ENCODE measurements around the gene OBSL1.
A peak's percentile ranks its signal among the peaks of the same experiment; 100 is the strongest.

The OBSL1 gene

GRCh38 chr2:219565130-219566080 is 5.9 kb downstream of the OBSL1 start:
- Histone ChIP-seq H3K4me1 (peaks cover 6 to 32% (median 28%) of the 10 kb centered on the region in 10 experiments; a peak in 19 of 20 replicates), H3K9ac (no peak overlapping the region), H4K20me1 (peaks cover 0 to 93% (median 27%) of the 10 kb centered on the region in 11 experiments; a peak in 16 of 22 replicates), H3K4me3 (no peak overlapping the region), H3K27me3 (peaks cover 0 to 7% (median 0%) of the 10 kb centered on the region in 11 experiments; a peak in 5 of 22 replicates), H3K4me2 (no peak overlapping the region), H3K27ac (no peak overlapping the region), H3K9me3 (replicated peaks in 1 of 11) (no peaks in the 10 kb centered on the region), H3K36me3 (peaks cover 0 to 34% (median 16%) of the 10 kb centered on the region in 11 experiments; a peak in 13 of 22 replicates)
- TF ChIP-seq Cebpa-rat (IDR thresholded peaks at IDR 0.05): no peak

- Histone ChIP-seq H3K4me3 (no peak overlapping the region), H3K27ac (no peak overlapping the region), H3K4me1 (peaks cover 6 to 19% (median 16%) of the 10 kb centered on the region in 10 experiments), H3K4me2 (no peak overlapping the region), H3K36me3 (peaks cover 0 to 34% (median 16%) of the 10 kb centered on the region in 11 experiments; a peak in 13 of 22 replicates), H4K20me1 (peaks cover 0 to 73% (median 13%) of the 10 kb centered on the region in 11 experiments; a peak in 11 of 22 replicates), H3K27me3 (no peaks in the 10 kb centered on the region), H3K9ac (no peak overlapping the region), H3K9me3 (replicated peaks in 1 of 11) (peaks cover 0 to 4% (median 0%) of the 10 kb centered on the region in 11 experiments; a peak in 1 of 22 replicates)
- TF ChIP-seq Cebpa-rat (IDR thresholded peaks at IDR 0.05): no peak
These were observed 7.9 kb downstream of the OBSL1 start for GRCh38 chr2:219563271-219563928.

GRCh38 chr2:219562049-219563020 is 9.0 kb downstream of the OBSL1 start:
- TF ChIP-seq Cebpa-rat (IDR thresholded peaks at IDR 0.05): no peak
- no peak overlapping the region for H3K4me2 ChIP-seq
- H3K27me3 ChIP-seq: no peaks in the 10 kb centered on the region
- H4K20me1 ChIP-seq: peaks cover 0 to 72% (median 5%) of the 10 kb centered on the region in 11 experiments; a peak in 8 of 22 replicates
- H3K36me3 ChIP-seq: peaks cover 0 to 25% (median 11%) of the 10 kb centered on the region in 11 experiments; a peak in 11 of 22 replicates
- peaks cover 6 to 19% (median 16%) of the 10 kb centered on the region in 10 experiments for H3K4me1 ChIP-seq
- H3K4me3 ChIP-seq: no peak overlapping the region
- peaks cover 0 to 4% (median 0%) of the 10 kb centered on the region in 11 experiments; a peak in 1 of 22 replicates for H3K9me3 ChIP-seq (replicated peaks in 1 of 11)
- H3K27ac ChIP-seq: no peak overlapping the region
- no peak overlapping the region for H3K9ac ChIP-seq

GRCh38 chr2:219561179-219562048 is 9.9 kb downstream of the OBSL1 start:
- Histone ChIP-seq H3K4me1 (peaks cover 6 to 12% (median 10%) of the 10 kb centered on the region in 10 experiments), H3K9me3 (replicated peaks in 1 of 11) (peaks cover 0 to 4% (median 0%) of the 10 kb centered on the region in 11 experiments; a peak in 1 of 22 replicates), H3K27ac (no peak overlapping the region), H3K4me2 (no peak overlapping the region), H3K27me3 (no peaks in the 10 kb centered on the region), H3K9ac (no peak overlapping the region), H3K36me3 (peaks cover 0 to 21% (median 5%) of the 10 kb centered on the region in 11 experiments; a peak in 7 of 22 replicates), H4K20me1 (peaks cover 0 to 67% (median 0%) of the 10 kb centered on the region in 11 experiments; a peak in 7 of 22 replicates), H3K4me3 (no peak overlapping the region)
- no peak for TF ChIP-seq Cebpa-rat (IDR thresholded peaks at IDR 0.05)

- Histone ChIP-seq H3K4me3 (no peak overlapping the region), H3K36me3 (peaks cover 0 to 18% (median 3%) of the 10 kb centered on the region in 11 experiments; a peak in 6 of 22 replicates), H3K4me2 (no peak overlapping the region), H3K4me1 (peaks cover 5 to 12% (median 6%) of the 10 kb centered on the region in 10 experiments), H4K20me1 (peaks cover 0 to 63% (median 0%) of the 10 kb centered on the region in 11 experiments; a peak in 6 of 22 replicates), H3K27ac (no peak overlapping the region), H3K9ac (no peak overlapping the region), H3K27me3 (no peaks in the 10 kb centered on the region), H3K9me3 (replicated peaks in 1 of 11) (peaks cover 0 to 4% (median 0%) of the 10 kb centered on the region in 11 experiments; a peak in 1 of 22 replicates)
- TF ChIP-seq Cebpa-rat (IDR thresholded peaks at IDR 0.05): no peak
These were observed 10.5 kb downstream of the OBSL1 start for GRCh38 chr2:219560893-219561178.

GRCh38 chr2:219560037-219560892 is 11.1 kb downstream of the OBSL1 start:
- H3K4me3 ChIP-seq: no peak overlapping the region
- no peak overlapping the region for H3K9ac ChIP-seq
- H3K4me1 ChIP-seq: peaks cover 5 to 12% (median 6%) of the 10 kb centered on the region in 10 experiments
- peaks cover 0 to 12% (median 0%) of the 10 kb centered on the region in 11 experiments; a peak in 6 of 22 replicates for H3K36me3 ChIP-seq
- H3K27ac ChIP-seq: no peak overlapping the region
- H4K20me1 ChIP-seq: peaks cover 0 to 58% (median 0%) of the 10 kb centered on the region in 11 experiments; a peak in 6 of 22 replicates
- H3K9me3 ChIP-seq (replicated peaks in 1 of 11): peaks cover 0 to 4% (median 0%) of the 10 kb centered on the region in 11 experiments; a peak in 1 of 22 replicates
- TF ChIP-seq Cebpa-rat (IDR thresholded peaks at IDR 0.05): no peak
- peak overlapping the region; percentile 11 to 74 (median 42); a peak in 19 of 22 replicates for H3K4me2 ChIP-seq
- H3K27me3 ChIP-seq: no peaks in the 10 kb centered on the region

All from BLaER1 treated with 17β-estradiol and CSF1 and Interleukin-3, amounts not matched to agents 10 nM and 100 nM (cell line).